Vagina (tissue), 2 donors: ENCODE measurements around the gene BUB1B.

Experiments used
- POLR2A ChIP-seq, 2 donors: fragments of 450-650 bp; IDR thresholded peaks; one replicate each; pipeline ENCODE4 v1.6.1; 2017; ENCODE audit warnings: antibody characterized with exemption in 2 of 2, mild to moderate bottlenecking in 2 of 2, moderate library complexity in 2 of 2
- POLR2AphosphoS5 ChIP-seq, 2 donors: sonication (generic); formaldehyde crosslinking; IDR thresholded peaks; one replicate each; pipeline ENCODE4 v1.9.0; 2017; ENCODE audit warnings: antibody characterized with exemption in 2 of 2, mild to moderate bottlenecking in 2 of 2, low read depth in 1 of 2; ENCODE audit not compliant: insufficient read depth in 1 of 2
- TF ChIP-seq, protein P1 (sequence below), 3 experiments: fragments of 450-650 bp in 2 of 3; fragments of 200-600 bp in 1 of 3; sonication (generic) in 1 of 3; IDR thresholded peaks; one replicate each; pipeline ENCODE4 v1.5.1; 2017 to 2019; ENCODE audit warnings: antibody characterized with exemption in 3 of 3, mild to moderate bottlenecking in 2 of 3, moderate library complexity in 2 of 3

- TF ChIP-seq, protein P1, sequence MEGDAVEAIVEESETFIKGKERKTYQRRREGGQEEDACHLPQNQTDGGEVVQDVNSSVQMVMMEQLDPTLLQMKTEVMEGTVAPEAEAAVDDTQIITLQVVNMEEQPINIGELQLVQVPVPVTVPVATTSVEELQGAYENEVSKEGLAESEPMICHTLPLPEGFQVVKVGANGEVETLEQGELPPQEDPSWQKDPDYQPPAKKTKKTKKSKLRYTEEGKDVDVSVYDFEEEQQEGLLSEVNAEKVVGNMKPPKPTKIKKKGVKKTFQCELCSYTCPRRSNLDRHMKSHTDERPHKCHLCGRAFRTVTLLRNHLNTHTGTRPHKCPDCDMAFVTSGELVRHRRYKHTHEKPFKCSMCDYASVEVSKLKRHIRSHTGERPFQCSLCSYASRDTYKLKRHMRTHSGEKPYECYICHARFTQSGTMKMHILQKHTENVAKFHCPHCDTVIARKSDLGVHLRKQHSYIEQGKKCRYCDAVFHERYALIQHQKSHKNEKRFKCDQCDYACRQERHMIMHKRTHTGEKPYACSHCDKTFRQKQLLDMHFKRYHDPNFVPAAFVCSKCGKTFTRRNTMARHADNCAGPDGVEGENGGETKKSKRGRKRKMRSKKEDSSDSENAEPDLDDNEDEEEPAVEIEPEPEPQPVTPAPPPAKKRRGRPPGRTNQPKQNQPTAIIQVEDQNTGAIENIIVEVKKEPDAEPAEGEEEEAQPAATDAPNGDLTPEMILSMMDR (IDR thresholded peaks at IDR 0.05) = no peak
- no peak for TF ChIP-seq POLR2A (IDR thresholded peaks at IDR 0.05)
- no peak for TF ChIP-seq POLR2AphosphoS5 (IDR thresholded peaks at IDR 0.05; ENCODE audit: insufficient read depth in 1 of 2, low read depth in 1 of 2)
These were observed 81.3 kb downstream of the BUB1B start for GRCh38 chr15:40242213-40242599.
